ENCODE results near the gene SPPL2B. TPM values are rescaled to one million over a fixed set of nuclear protein-coding genes. Genes with fewer than 3 reads are reported as not detected.

Gene SPPL2B
- polyA plus RNA-seq, 2 donors: 27.4 to 59.1 TPM

DNA sequence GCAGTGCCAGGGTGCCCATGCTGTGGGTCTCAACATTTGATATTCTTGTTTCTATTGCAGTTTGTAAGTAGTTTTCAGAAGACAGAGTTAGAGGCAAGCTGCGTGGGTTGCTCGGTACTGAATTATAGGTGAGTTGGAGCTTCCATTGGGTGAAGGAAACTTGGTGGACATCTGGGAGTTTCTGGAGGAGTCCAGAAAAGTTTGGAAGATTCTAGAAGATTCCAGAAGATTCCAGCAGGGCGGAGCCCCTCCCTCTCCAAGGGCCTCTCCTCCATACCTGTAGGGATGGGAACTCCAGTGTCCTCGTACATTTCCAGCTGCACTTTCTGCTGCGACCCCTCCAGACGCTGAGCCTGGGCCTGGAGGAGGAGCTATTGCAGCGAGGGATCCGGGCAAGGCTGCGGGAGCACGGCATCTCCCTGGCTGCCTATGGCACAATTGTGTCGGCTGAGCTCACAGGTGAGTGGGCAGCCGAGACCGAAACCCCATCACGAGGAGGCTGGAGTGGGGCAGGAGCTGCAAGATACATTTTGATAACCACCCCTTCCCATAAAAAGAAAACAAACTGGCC lies 70.3 kb downstream of the SPPL2B start:
- WGBS, 2 donors: 85 to 88% methylated on average over 14 of the region's 14 CpGs
- Histone ChIP-seq H3K36me3 (ENCODE audit: control insufficient read depth in 2 of 2, insufficient read depth in 2 of 2, low read length in 1 of 2) (no peaks in the 10 kb centered on the region), H3K4me3 (ENCODE audit: low read depth in 1 of 2, low read length in 2 of 2) (no peak overlapping the region), H3K27ac (ENCODE audit: low read depth in 2 of 2, low read length in 1 of 2) (no peak overlapping the region), H3K4me1 (ENCODE audit: control insufficient read depth in 2 of 2, insufficient read depth in 2 of 2, low read length in 1 of 2) (no peaks in the 10 kb centered on the region), H3K27me3 (ENCODE audit: control insufficient read depth in 1 of 2, insufficient read depth in 2 of 2, low read length in 2 of 2) (no peaks in the 10 kb centered on the region), H3K9me3 (ENCODE audit: control insufficient read depth in 2 of 2, insufficient read depth in 1 of 2, low read depth in 1 of 2, low read length in 1 of 2) (no peaks in the 10 kb centered on the region)

- WGBS, 2 donors: 94 to 97% methylated on average over 4 of the region's 4 CpGs
- no peaks in the 10 kb centered on the region for H3K4me1 ChIP-seq (ENCODE audit: control insufficient read depth in 2 of 2, insufficient read depth in 2 of 2, low read length in 1 of 2)
- H3K4me3 ChIP-seq (ENCODE audit: low read depth in 1 of 2, low read length in 2 of 2): no peak overlapping the region
- no peaks in the 10 kb centered on the region for H3K36me3 ChIP-seq (ENCODE audit: control insufficient read depth in 2 of 2, insufficient read depth in 2 of 2, low read length in 1 of 2)
- H3K27ac ChIP-seq (ENCODE audit: low read depth in 2 of 2, low read length in 1 of 2): no peak overlapping the region
- H3K9me3 ChIP-seq (ENCODE audit: control insufficient read depth in 2 of 2, insufficient read depth in 1 of 2, low read depth in 1 of 2, low read length in 1 of 2): no peaks in the 10 kb centered on the region
- H3K27me3 ChIP-seq (ENCODE audit: control insufficient read depth in 1 of 2, insufficient read depth in 2 of 2, low read length in 2 of 2): no peaks in the 10 kb centered on the region
Observed at GRCh38 chr19:2399582-2399981, 71.1 kb downstream of the SPPL2B start.

Other genes with a start within 250 kb of the SPPL2B start
- 10 to 100 TPM; 11.0 to 12.4 TPM for gene MOB3A, start 232.4 kb upstream of the SPPL2B start, polyA plus RNA-seq
- gene IZUMO4, start 231.8 kb upstream of the SPPL2B start, polyA plus RNA-seq: 10 to 100 TPM in 1 of 2 donors, 1 to 10 TPM in 1; 6.4 to 16.0 TPM
- gene AP3D1, start 177.1 kb upstream of the SPPL2B start, polyA plus RNA-seq: 10 to 100 TPM; 50.8 to 64.5 TPM
- 10 to 100 TPM in 1 of 2 donors, 1 to 10 TPM in 1; 7.6 to 17.9 TPM for gene DOT1L, start 164.8 kb upstream of the SPPL2B start, polyA plus RNA-seq
- gene PLEKHJ1, start 92.4 kb upstream of the SPPL2B start, polyA plus RNA-seq: 10 to 100 TPM; 55.5 to 59.5 TPM
- 10 to 100 TPM; 38.2 to 55.3 TPM for gene SF3A2, start 91.9 kb upstream of the SPPL2B start, polyA plus RNA-seq
- gene AMH, start 79.4 kb upstream of the SPPL2B start, polyA plus RNA-seq: 1 to 10 TPM in 1 of 2 donors, under 1 TPM in 1; 0.55 to 2.5 TPM
- under 1 TPM; 0.13 to 0.20 TPM for gene JSRP1, start 72.3 kb upstream of the SPPL2B start, polyA plus RNA-seq
- under 1 TPM; 0.02 to 0.06 TPM for gene PEAK3, start 46.5 kb upstream of the SPPL2B start, polyA plus RNA-seq
- gene LINGO3, start 20.5 kb upstream of the SPPL2B start, polyA plus RNA-seq: under 1 TPM in 1 of 2 donors, not detected in 1; 0.02 TPM
- 100 to 1,000 TPM; 223 to 245 TPM for gene LSM7, start 98 bp upstream of the SPPL2B start, polyA plus RNA-seq
- gene TMPRSS9, start 31.6 kb downstream of the SPPL2B start, polyA plus RNA-seq: under 1 TPM in 1 of 2 donors, not detected in 1; 0.04 TPM
- gene TIMM13, start 98.9 kb downstream of the SPPL2B start, polyA plus RNA-seq: 10 to 100 TPM; 52.0 to 86.8 TPM
- gene LMNB2, start 128.3 kb downstream of the SPPL2B start, polyA plus RNA-seq: 10 to 100 TPM; 23.2 to 32.3 TPM
- gene GADD45B, start 147.4 kb downstream of the SPPL2B start, polyA plus RNA-seq: 10 to 100 TPM; 37.6 to 62.6 TPM